Tibial nerve (tissue), 4 donors: ENCODE data around the gene SDCCAG8.

Experiments used
- EP300 ChIP-seq, 2 donors: sonication (generic); formaldehyde crosslinking; IDR thresholded peaks; one replicate each; pipeline ENCODE4 v1.6.1; 2017; ENCODE audit warnings: antibody characterized with exemption in 2 of 2, mild to moderate bottlenecking in 1 of 2
- TF ChIP-seq, protein P1 (sequence below), 5 experiments: fragments of 200-600 bp in 3 of 5; fragments of 450-650 bp in 2 of 5; sonication (generic) in 3 of 5; IDR thresholded peaks; one replicate each; pipeline ENCODE4 v1.5.1; 2016 to 2019; ENCODE audit warnings: antibody characterized with exemption in 5 of 5, mild to moderate bottlenecking in 3 of 5, moderate library complexity in 2 of 5

DNA sequence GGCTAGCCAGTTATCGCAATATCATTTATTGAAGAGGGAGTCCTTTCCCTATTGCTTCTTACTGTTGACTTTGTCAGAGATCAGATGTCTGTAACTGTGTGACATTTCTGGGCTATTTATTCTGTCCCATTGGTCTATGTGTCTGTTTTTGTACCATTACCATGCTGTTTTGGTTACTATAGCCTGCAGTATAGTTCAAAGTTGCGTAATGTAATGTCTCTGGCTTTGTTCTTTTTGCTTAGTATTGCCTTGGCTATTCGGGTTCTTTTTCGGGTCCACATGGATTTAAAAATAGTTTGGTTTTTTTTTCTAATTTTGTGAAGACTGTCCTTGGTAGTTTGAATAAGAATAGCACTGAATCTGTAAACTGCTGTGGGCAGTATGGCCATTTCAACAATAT, 273.7 kb downstream of the SDCCAG8 start:
- TF ChIP-seq, protein P1, sequence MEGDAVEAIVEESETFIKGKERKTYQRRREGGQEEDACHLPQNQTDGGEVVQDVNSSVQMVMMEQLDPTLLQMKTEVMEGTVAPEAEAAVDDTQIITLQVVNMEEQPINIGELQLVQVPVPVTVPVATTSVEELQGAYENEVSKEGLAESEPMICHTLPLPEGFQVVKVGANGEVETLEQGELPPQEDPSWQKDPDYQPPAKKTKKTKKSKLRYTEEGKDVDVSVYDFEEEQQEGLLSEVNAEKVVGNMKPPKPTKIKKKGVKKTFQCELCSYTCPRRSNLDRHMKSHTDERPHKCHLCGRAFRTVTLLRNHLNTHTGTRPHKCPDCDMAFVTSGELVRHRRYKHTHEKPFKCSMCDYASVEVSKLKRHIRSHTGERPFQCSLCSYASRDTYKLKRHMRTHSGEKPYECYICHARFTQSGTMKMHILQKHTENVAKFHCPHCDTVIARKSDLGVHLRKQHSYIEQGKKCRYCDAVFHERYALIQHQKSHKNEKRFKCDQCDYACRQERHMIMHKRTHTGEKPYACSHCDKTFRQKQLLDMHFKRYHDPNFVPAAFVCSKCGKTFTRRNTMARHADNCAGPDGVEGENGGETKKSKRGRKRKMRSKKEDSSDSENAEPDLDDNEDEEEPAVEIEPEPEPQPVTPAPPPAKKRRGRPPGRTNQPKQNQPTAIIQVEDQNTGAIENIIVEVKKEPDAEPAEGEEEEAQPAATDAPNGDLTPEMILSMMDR (IDR thresholded peaks at IDR 0.05), result no peak
- TF ChIP-seq EP300 (IDR thresholded peaks at IDR 0.05), result no peak
